Measurements from ENCODE around the gene KRTAP19-1.

KRTAP19-1 gene

GRCh38 chr21:30478004-30478403, 2.2 kb downstream of the KRTAP19-1 start:
- Histone ChIP-seq H3K4me3 (ENCODE audit: low read depth, low read length) (no peak overlapping the region), H3K36me3 (ENCODE audit: control insufficient read depth, insufficient read depth, low read length) (no peaks in the 10 kb centered on the region), H3K9me3 (ENCODE audit: control insufficient read depth, insufficient read depth, low read depth, low read length) (no peaks in the 10 kb centered on the region), H3K4me1 (ENCODE audit: control insufficient read depth, insufficient read depth, low read length) (no peaks in the 10 kb centered on the region), H3K9ac (ENCODE audit: low read length) (no peak overlapping the region), H3K27ac (ENCODE audit: low read depth, low read length) (no peak overlapping the region), H3K27me3 (ENCODE audit: control insufficient read depth, insufficient read depth, low read length) (no peaks in the 10 kb centered on the region)

- no peaks in the 10 kb centered on the region for H3K27me3 ChIP-seq (ENCODE audit: control insufficient read depth, insufficient read depth, low read length)
- H3K9ac ChIP-seq (ENCODE audit: low read length) = no peak overlapping the region
- H3K4me1 ChIP-seq (ENCODE audit: control insufficient read depth, insufficient read depth, low read length) = no peaks in the 10 kb centered on the region
- no peak overlapping the region for H3K4me3 ChIP-seq (ENCODE audit: low read depth, low read length)
- no peak overlapping the region for H3K27ac ChIP-seq (ENCODE audit: low read depth, low read length)
- no peaks in the 10 kb centered on the region for H3K36me3 ChIP-seq (ENCODE audit: control insufficient read depth, insufficient read depth, low read length)
- no peaks in the 10 kb centered on the region for H3K9me3 ChIP-seq (ENCODE audit: control insufficient read depth, insufficient read depth, low read depth, low read length)
Measured at GRCh38 chr21:30468900-30469714, 11.1 kb downstream of the KRTAP19-1 start.

DNA sequence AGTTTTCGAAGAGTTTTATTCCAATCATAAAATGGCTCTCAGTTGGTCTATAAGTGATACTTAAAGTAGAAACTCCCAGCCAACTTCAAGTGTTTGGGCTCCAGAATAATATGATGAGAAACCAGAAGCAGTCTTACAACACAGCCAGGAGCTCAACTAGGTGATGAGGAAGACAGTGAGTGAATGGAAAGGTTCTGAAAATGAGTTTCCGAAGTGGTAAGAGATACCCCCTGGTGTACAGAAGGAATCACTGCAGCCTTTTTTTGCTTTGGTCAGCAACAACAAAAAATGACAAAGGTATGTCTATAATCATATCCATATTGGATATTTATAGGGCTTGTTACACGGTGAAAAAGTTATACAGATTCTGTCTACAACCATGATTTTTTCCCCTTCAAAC, 16.5 kb downstream of the KRTAP19-1 start:
- no peaks in the 10 kb centered on the region for H3K4me1 ChIP-seq (ENCODE audit: control insufficient read depth, insufficient read depth, low read length)
- H3K27me3 ChIP-seq (ENCODE audit: control insufficient read depth, insufficient read depth, low read length) = no peaks in the 10 kb centered on the region
- no peak overlapping the region for H3K27ac ChIP-seq (ENCODE audit: low read depth, low read length)
- no peak overlapping the region for H3K9ac ChIP-seq (ENCODE audit: low read length)
- H3K36me3 ChIP-seq (ENCODE audit: control insufficient read depth, insufficient read depth, low read length) = no peaks in the 10 kb centered on the region
- no peaks in the 10 kb centered on the region for H3K9me3 ChIP-seq (ENCODE audit: control insufficient read depth, insufficient read depth, low read depth, low read length)
- H3K4me3 ChIP-seq (ENCODE audit: low read depth, low read length) = no peak overlapping the region

GRCh38 chr21:30448514-30448913, 31.7 kb downstream of the KRTAP19-1 start:
- Histone ChIP-seq H3K27ac (ENCODE audit: low read depth, low read length) (no peak overlapping the region), H3K36me3 (ENCODE audit: control insufficient read depth, insufficient read depth, low read length) (no peaks in the 10 kb centered on the region), H3K4me3 (ENCODE audit: low read depth, low read length) (no peak overlapping the region), H3K4me1 (ENCODE audit: control insufficient read depth, insufficient read depth, low read length) (peaks cover 6% of the 10 kb centered on the region; the same call in 1 of the 2 replicates), H3K27me3 (ENCODE audit: control insufficient read depth, insufficient read depth, low read length) (no peaks in the 10 kb centered on the region), H3K9me3 (ENCODE audit: control insufficient read depth, insufficient read depth, low read depth, low read length) (no peaks in the 10 kb centered on the region), H3K9ac (ENCODE audit: low read length) (no peak overlapping the region)

- no peaks in the 10 kb centered on the region for H3K27me3 ChIP-seq (ENCODE audit: control insufficient read depth, insufficient read depth, low read length)
- H3K9ac ChIP-seq (ENCODE audit: low read length) = no peak overlapping the region
- H3K36me3 ChIP-seq (ENCODE audit: control insufficient read depth, insufficient read depth, low read length) = no peaks in the 10 kb centered on the region
- H3K27ac ChIP-seq (ENCODE audit: low read depth, low read length) = no peak overlapping the region
- H3K9me3 ChIP-seq (ENCODE audit: control insufficient read depth, insufficient read depth, low read depth, low read length) = no peaks in the 10 kb centered on the region
- no peak overlapping the region for H3K4me3 ChIP-seq (ENCODE audit: low read depth, low read length)
- H3K4me1 ChIP-seq (ENCODE audit: control insufficient read depth, insufficient read depth, low read length) = peaks cover 13% of the 10 kb centered on the region; the same call in 1 of the 2 replicates
Measured at GRCh38 chr21:30447056-30447455, 33.1 kb downstream of the KRTAP19-1 start.

GRCh38 chr21:30444204-30444603, 36.0 kb downstream of the KRTAP19-1 start:
- H3K9me3 ChIP-seq (ENCODE audit: control insufficient read depth, insufficient read depth, low read depth, low read length) = no peaks in the 10 kb centered on the region
- H3K4me1 ChIP-seq (ENCODE audit: control insufficient read depth, insufficient read depth, low read length) = peaks cover 13% of the 10 kb centered on the region; the same call in 1 of the 2 replicates
- H3K27me3 ChIP-seq (ENCODE audit: control insufficient read depth, insufficient read depth, low read length) = no peaks in the 10 kb centered on the region
- H3K9ac ChIP-seq (ENCODE audit: low read length) = no peak overlapping the region
- H3K27ac ChIP-seq (ENCODE audit: low read depth, low read length) = no peak overlapping the region
- H3K4me3 ChIP-seq (ENCODE audit: low read depth, low read length) = no peak overlapping the region
- no peaks in the 10 kb centered on the region for H3K36me3 ChIP-seq (ENCODE audit: control insufficient read depth, insufficient read depth, low read length)

- H3K9me3 ChIP-seq (ENCODE audit: control insufficient read depth, insufficient read depth, low read depth, low read length) = no peaks in the 10 kb centered on the region
- H3K27ac ChIP-seq (ENCODE audit: low read depth, low read length) = no peak overlapping the region
- H3K4me3 ChIP-seq (ENCODE audit: low read depth, low read length) = no peak overlapping the region; the same call in 1 of the 2 replicates
- H3K4me1 ChIP-seq (ENCODE audit: control insufficient read depth, insufficient read depth, low read length) = peaks cover 13% of the 10 kb centered on the region; the same call in 1 of the 2 replicates
- H3K9ac ChIP-seq (ENCODE audit: low read length) = no peak overlapping the region
- H3K36me3 ChIP-seq (ENCODE audit: control insufficient read depth, insufficient read depth, low read length) = no peaks in the 10 kb centered on the region
- no peaks in the 10 kb centered on the region for H3K27me3 ChIP-seq (ENCODE audit: control insufficient read depth, insufficient read depth, low read length)
Measured at GRCh38 chr21:30443226-30443625, 36.9 kb downstream of the KRTAP19-1 start.

- H3K27me3 ChIP-seq (ENCODE audit: control insufficient read depth, insufficient read depth, low read length) = no peaks in the 10 kb centered on the region
- H3K27ac ChIP-seq (ENCODE audit: low read depth, low read length) = no peak within 1 kb of the TSS
- H3K9ac ChIP-seq (ENCODE audit: low read length) = no peak within 1 kb of the TSS
- H3K4me1 ChIP-seq (ENCODE audit: control insufficient read depth, insufficient read depth, low read length) = peaks cover 13% of the 10 kb centered on the region; the same call in 1 of the 2 replicates
- no peaks in the 10 kb centered on the region for H3K9me3 ChIP-seq (ENCODE audit: control insufficient read depth, insufficient read depth, low read depth, low read length)
- no peak within 1 kb of the TSS for H3K4me3 ChIP-seq (ENCODE audit: low read depth, low read length)
- no peaks in the 10 kb centered on the region for H3K36me3 ChIP-seq (ENCODE audit: control insufficient read depth, insufficient read depth, low read length)
Measured at GRCh38 chr21:30439975-30440374, 40.2 kb downstream of the KRTAP19-1 start, which contains the start of gene KRTAP15-1. TSS of gene KRTAP15-1 (plus strand) at chr21:30440275. CDS start at chr21:30440328, 53 bp downstream.

DNA sequence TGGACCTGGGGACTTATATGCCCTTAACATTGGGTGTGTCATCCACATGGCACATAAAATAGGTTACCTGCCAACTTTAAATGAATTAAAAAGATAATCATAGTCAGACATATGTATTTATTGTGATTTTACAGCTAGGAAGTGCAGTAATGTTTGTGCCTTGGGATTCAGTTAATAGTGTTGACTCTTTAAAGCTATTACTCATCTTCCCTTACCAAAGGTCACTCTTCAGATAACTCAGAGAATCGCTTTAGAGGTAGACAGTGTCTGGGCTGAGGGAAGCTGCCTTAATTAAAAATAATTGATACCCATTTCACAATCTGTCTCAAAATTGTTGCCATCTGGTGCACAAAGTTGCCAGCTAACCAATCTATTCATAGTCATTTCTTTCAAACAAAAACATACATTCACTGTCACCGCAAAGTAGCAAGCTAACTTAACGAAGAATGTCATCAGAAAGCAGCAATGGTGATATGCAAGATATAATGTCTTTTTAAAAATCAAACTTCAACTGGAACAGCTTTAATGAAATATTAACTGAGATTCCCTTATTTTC, 43.1 kb downstream of the KRTAP19-1 start:
- Histone ChIP-seq H3K27ac (ENCODE audit: low read depth, low read length) (no peak overlapping the region), H3K9ac (ENCODE audit: low read length) (no peak overlapping the region), H3K36me3 (ENCODE audit: control insufficient read depth, insufficient read depth, low read length) (no peaks in the 10 kb centered on the region), H3K4me1 (ENCODE audit: control insufficient read depth, insufficient read depth, low read length) (no peaks in the 10 kb centered on the region), H3K9me3 (ENCODE audit: control insufficient read depth, insufficient read depth, low read depth, low read length) (no peaks in the 10 kb centered on the region), H3K27me3 (ENCODE audit: control insufficient read depth, insufficient read depth, low read length) (no peaks in the 10 kb centered on the region), H3K4me3 (ENCODE audit: low read depth, low read length) (no peak overlapping the region)

DNA sequence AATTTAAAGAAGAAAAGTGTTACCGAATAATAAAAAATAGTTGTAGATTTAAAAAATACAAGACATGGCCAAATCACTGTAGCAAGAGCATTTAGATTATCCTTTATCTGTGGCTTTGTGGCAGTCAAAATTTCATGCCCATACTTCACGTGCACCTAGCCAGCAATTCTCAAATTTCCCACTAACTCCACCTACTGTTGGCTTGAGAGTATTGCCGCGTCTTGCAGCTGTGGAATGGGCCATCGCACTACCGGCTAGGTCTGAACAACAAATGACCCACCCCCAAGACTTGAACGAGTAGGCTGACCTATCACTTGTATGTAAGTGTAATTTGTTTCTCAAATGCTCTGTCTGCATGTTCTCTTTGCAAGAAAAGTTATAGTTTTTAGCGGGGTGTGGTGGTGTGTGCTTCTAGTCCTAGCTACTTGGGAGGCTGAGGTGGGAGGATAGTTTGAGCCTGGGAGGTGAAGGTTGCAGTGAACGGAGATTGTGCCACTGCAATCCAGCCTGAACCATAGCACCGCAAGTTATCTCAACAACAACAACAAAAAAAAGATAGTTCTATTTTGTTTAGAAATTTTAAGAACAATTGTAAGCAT, 46.0 kb downstream of the KRTAP19-1 start:
- no peak overlapping the region for H3K27ac ChIP-seq (ENCODE audit: low read depth, low read length)
- H3K9ac ChIP-seq (ENCODE audit: low read length) = no peak overlapping the region
- H3K9me3 ChIP-seq (ENCODE audit: control insufficient read depth, insufficient read depth, low read depth, low read length) = no peaks in the 10 kb centered on the region
- no peaks in the 10 kb centered on the region for H3K36me3 ChIP-seq (ENCODE audit: control insufficient read depth, insufficient read depth, low read length)
- no peaks in the 10 kb centered on the region for H3K4me1 ChIP-seq (ENCODE audit: control insufficient read depth, insufficient read depth, low read length)
- no peaks in the 10 kb centered on the region for H3K27me3 ChIP-seq (ENCODE audit: control insufficient read depth, insufficient read depth, low read length)
- no peak overlapping the region for H3K4me3 ChIP-seq (ENCODE audit: low read depth, low read length)

GRCh38 chr21:30430170-30430655, 50.0 kb downstream of the KRTAP19-1 start, which contains the start of gene KRTAP13-4:
TSS of gene KRTAP13-4 (plus strand) at chr21:30430220. CDS start at chr21:30430276, 56 bp downstream.
- Histone ChIP-seq H3K9ac (ENCODE audit: low read length) (no peak within 1 kb of the TSS), H3K27ac (ENCODE audit: low read depth, low read length) (no peak within 1 kb of the TSS), H3K4me1 (ENCODE audit: control insufficient read depth, insufficient read depth, low read length) (peaks cover 9% of the 10 kb centered on the region), H3K9me3 (ENCODE audit: control insufficient read depth, insufficient read depth, low read depth, low read length) (no peaks in the 10 kb centered on the region), H3K4me3 (ENCODE audit: low read depth, low read length) (no peak within 1 kb of the TSS), H3K36me3 (ENCODE audit: control insufficient read depth, insufficient read depth, low read length) (no peaks in the 10 kb centered on the region), H3K27me3 (ENCODE audit: control insufficient read depth, insufficient read depth, low read length) (no peaks in the 10 kb centered on the region)
